Subcutaneous adipose tissue (tissue), 4 donors: ENCODE measurements around the gene IL22RA2. TPM values are rescaled to one million over a fixed set of nuclear protein-coding genes. Genes with fewer than 3 reads are reported as not detected.

ENCODE experiments used
- total RNA-seq, 4 donors: library from RNA; depleted of rRNA; stranded (reverse); fragments of >200 nt; gene quantifications; one replicate each; pipeline ENCODE4 v1.1.0, GENCODE V29; 2016
- TF ChIP-seq, protein P1 (sequence below): fragments of 450-650 bp; IDR thresholded peaks from one replicate; pipeline ENCODE4 v1.5.1; 2016; ENCODE audit warnings: low read depth, mild to moderate bottlenecking, control low read depth, antibody characterized with exemption, moderate library complexity

IL22RA2 gene
- total RNA-seq, 4 donors from 2014 or later, result not detected

DNA sequence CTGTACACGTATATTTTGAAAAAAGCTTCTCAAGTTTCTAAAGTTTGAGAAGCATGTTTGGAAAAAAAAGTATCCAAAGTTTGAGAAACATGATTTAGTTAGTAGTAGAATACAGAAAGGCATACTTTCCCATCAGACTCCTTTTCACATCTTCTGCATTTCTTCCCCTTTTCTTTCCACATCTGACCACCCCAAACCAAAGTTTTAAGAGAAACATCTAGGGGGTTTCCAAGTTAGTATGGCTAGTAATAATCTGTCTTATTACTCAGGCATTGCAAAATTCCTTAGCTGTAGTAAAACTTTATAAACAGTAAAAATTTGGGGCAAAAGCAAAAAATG lies 65.7 kb downstream of the IL22RA2 start:
- TF ChIP-seq, protein P1, sequence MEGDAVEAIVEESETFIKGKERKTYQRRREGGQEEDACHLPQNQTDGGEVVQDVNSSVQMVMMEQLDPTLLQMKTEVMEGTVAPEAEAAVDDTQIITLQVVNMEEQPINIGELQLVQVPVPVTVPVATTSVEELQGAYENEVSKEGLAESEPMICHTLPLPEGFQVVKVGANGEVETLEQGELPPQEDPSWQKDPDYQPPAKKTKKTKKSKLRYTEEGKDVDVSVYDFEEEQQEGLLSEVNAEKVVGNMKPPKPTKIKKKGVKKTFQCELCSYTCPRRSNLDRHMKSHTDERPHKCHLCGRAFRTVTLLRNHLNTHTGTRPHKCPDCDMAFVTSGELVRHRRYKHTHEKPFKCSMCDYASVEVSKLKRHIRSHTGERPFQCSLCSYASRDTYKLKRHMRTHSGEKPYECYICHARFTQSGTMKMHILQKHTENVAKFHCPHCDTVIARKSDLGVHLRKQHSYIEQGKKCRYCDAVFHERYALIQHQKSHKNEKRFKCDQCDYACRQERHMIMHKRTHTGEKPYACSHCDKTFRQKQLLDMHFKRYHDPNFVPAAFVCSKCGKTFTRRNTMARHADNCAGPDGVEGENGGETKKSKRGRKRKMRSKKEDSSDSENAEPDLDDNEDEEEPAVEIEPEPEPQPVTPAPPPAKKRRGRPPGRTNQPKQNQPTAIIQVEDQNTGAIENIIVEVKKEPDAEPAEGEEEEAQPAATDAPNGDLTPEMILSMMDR, result no peak

DNA sequence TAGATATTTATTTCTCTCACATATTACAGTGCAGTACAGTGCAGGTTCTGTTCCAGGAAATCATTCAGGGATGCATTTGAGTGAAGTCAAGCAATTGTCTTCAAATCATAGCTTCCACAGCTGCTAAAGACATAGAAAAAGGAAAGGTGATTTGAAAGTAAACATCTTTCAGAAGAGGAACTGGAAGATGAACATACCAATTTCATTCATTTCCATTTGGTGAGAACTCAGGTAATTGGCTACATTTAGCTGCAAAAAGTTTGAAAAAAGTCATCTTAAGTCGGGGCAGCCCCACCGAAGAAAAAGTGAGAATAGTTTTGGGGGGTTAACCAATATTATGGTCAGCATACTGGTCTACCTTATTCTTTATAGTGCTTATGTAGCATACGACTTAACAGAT lies 67.3 kb downstream of the IL22RA2 start:
- TF ChIP-seq, protein P1, result no peak

DNA sequence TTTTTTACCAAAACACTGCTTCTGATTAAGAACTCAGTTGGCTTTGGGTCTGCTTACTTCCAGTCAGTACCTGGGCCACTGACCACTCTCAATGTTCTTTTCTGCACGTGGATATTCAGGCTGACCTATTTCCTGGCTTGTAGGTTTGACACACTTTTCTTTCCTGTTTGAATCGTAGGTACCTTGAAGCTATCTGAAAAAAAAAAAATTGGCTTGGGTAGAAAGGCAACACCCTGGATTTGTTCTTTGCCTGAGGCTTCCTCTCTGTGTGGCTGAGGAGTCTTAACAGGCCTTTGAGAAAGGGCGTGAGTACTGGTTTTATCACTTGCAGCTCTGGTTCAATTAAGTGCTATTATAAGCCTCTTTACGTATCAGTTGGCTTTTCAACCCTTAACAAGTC lies 68.1 kb downstream of the IL22RA2 start:
- TF ChIP-seq, protein P1, result no peak

DNA sequence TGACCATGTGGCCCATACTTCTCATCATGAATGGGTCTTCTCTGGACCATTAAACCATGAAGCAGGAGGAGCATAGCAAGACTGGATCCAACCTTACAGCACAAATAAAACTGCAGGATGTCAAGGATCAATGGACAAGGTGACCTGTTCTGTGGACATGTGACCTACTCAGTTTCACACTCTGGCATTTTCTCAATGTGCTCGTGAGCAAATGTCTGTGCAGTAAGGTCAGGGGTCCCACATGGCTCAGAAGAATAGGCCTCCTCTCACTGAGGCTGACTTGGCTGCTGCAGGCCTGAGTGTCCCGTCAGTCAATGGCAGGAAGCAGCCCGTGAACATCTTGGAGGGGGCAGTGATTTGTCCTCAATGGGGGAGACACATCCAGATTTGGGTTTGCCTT lies 68.5 kb downstream of the IL22RA2 start:
- TF ChIP-seq, protein P1, result no peak

DNA sequence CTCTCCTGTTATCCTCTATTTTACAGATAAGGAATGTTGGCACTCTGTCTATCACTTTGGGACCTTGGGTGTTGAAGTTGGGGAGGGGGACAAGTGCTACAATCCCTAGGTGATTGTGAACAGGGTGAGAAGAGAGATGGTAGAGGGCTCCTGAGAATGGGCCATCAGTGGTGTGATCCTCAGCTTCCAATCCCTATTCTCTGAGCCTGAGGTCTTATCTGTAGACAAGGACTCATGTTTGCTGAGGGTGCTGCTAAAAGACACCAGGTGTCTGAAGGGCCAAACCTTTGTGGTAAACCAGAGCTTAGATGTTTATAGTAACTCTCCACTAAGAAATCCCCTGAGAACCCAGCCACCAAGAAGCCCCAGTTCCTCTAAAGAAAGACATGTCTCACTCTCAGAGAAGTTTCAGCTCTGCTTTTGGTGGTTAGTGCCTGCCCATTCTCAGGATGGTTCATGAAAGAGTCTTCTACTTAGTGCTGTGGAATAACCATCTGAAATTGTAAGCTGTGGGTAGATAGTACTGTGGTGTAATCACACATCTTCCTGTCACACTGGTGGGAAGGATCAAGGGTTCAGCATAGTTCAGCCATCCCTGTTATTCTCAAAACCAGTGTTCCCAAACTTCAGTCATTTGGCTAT lies 70.5 kb downstream of the IL22RA2 start:
- TF ChIP-seq, protein P1, result no peak

DNA sequence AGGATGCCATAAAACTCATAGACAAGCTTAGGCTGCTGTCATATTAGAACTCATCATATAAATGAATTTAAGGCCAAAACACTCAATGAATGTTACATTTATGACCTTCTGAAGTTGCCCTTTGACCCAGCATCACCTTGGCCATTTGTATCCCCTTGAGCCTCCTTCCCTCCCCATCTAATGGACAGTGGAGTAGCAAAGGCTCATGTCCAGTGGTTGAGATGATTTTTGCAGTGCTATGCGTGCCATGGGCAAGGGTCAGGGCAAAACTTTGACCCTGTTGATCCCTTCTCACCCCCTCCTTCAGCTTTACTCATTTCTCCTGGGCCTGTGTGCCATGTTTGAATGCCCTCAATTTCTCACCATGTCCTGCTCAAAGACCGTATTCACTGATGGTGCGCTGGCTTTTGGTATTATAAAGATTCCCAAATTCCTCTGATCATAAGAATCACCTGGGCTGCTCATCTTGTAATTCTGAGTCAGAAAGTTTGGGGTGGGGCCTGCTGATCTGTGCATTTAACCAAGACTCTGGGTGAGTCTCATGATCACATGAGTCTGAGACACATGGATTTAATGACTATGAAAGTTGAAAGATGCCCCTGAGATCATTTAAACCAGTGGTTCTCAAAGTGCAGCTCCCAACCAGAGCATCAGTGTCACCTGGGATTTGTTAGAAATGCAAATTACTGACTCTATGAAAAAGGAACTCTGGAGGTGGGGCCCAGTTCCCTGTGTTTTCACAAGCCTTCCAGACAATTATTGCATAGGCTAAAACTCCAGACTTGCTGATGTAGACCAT lies 71.2 kb downstream of the IL22RA2 start:
- TF ChIP-seq, protein P1, result no peak

DNA sequence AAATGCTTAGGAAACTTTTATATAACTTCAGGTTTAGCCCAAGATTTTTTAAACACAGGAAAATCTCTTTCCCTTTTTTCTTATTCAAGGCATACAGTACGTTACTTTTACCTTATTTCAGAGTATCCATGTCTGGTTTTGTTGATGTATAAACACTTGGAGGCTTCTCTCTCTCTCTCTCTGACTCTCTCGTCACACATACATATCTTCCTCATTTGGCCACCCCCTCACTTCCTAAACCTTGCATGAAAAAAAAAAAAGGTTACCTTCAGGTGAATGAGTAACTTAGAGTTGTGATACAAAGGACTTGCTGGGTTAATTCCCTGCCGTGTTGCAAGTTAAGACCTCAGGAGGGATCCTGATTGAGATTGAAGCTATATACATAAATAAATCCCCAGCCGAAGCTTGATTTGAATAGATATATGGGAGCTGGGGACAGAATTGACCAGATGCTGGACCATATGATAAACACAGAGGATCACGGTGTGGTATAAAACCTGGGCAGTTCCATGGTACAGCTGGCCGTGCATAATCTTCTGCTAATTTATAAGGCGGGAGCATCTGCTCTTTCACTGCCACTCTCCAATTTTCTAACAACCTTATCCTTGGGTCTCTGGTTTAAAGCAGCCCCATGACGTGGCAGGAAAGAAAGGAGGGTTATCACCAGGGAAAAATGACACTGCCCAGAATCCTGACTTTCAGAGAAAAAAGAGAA lies 73.6 kb downstream of the IL22RA2 start:
- TF ChIP-seq, protein P1, result no peak
